GM23338 (cell line): ENCODE data around the gene PLCH2. TPM values are rescaled to one million over a fixed set of nuclear protein-coding genes. Genes with fewer than 3 reads are reported as not detected.

ENCODE experiments used
- ATAC-seq: fragments of 200-7000 bp; cut with Tn5 transposase; 3 replicates; pipeline ENCODE4 v1.9.1; 2020
- DNase-seq: peaks from one replicate; pipeline ENCODE4 v3.0.0-alpha.2; 2015; ENCODE audit warnings: low spot score
- H2AFZ ChIP-seq: fragments of 200-600 bp; sonication (generic); 2 replicates; pipeline ENCODE4 v1.8.0; 2016; ENCODE audit warnings: antibody characterized with exemption, mild to moderate bottlenecking, moderate library complexity
- H3F3A ChIP-seq: fragments of 200-600 bp; sonication (generic); replicated peaks from 2 replicates; pipeline ENCODE4 v1.8.0; 2017; ENCODE audit warnings: antibody characterized with exemption, mixed run types, low read depth
- H3K27ac ChIP-seq: fragments of 200-600 bp; sonication (generic); 2 replicates; pipeline ENCODE4 v1.6.1; 2016; ENCODE audit warnings: low read depth
- H3K27me3 ChIP-seq: fragments of 200-600 bp; sonication (generic); 2 replicates; pipeline ENCODE4 v1.8.0; 2016; ENCODE audit warnings: mild to moderate bottlenecking, mixed run types, moderate library complexity; ENCODE audit not compliant: insufficient read depth
- H3K36me3 ChIP-seq: fragments of 200-600 bp; sonication (generic); 2 replicates; pipeline ENCODE4 v1.8.0; 2016; ENCODE audit warnings: mild to moderate bottlenecking; ENCODE audit not compliant: insufficient read depth
- H3K4me1 ChIP-seq: fragments of 200-600 bp; sonication (generic); 2 replicates; pipeline ENCODE4 v1.8.0; 2016; ENCODE audit warnings: mild to moderate bottlenecking, moderate library complexity; ENCODE audit not compliant: insufficient read depth
- H3K4me2 ChIP-seq: fragments of 200-600 bp; sonication (generic); 2 replicates; pipeline ENCODE4 v1.7.1; 2017; ENCODE audit warnings: mixed run types
- H3K4me3 ChIP-seq: fragments of 200-600 bp; sonication (generic); 2 replicates; pipeline ENCODE4 v1.6.1; 2016; ENCODE audit warnings: mixed run types
- H3K79me2 ChIP-seq: fragments of 200-600 bp; sonication (generic); replicated peaks from 2 replicates; pipeline ENCODE4 v1.8.0; 2017; ENCODE audit warnings: mild to moderate bottlenecking; ENCODE audit not compliant: insufficient read depth
- H3K9me2 ChIP-seq: fragments of 200-600 bp; sonication (generic); 2 replicates; pipeline ENCODE4 v1.8.0; 2017; ENCODE audit not compliant: insufficient read depth
- H4K20me1 ChIP-seq: fragments of 200-600 bp; sonication (generic); replicated peaks from 2 replicates; pipeline ENCODE4 v1.8.0; 2017; ENCODE audit warnings: mild to moderate bottlenecking; ENCODE audit not compliant: insufficient read depth
- H3K27ac Mint-ChIP-seq: 2 replicates; pipeline ENCODE4 v1.8.0; 2020; ENCODE audit warnings: inconsistent platforms, mild to moderate bottlenecking, moderate library complexity, mixed read lengths
- H3K27me3 Mint-ChIP-seq: 3 replicates; pipeline ENCODE4 v1.8.0; 2022; ENCODE audit warnings: low read depth, mild to moderate bottlenecking, moderate library complexity, mixed read lengths, inconsistent platforms; ENCODE audit not compliant: insufficient read depth, poor library complexity
- H3K36me3 Mint-ChIP-seq: 3 replicates; pipeline ENCODE4 v1.8.0; 2021; ENCODE audit warnings: low read depth, mild to moderate bottlenecking, inconsistent platforms, moderate library complexity, mixed read lengths
- H3K4me1 Mint-ChIP-seq: 3 replicates; pipeline ENCODE4 v1.8.0; 2020; ENCODE audit warnings: mild to moderate bottlenecking, inconsistent platforms, mixed read lengths
- H3K4me3 Mint-ChIP-seq: 3 replicates; pipeline ENCODE4 v1.8.0; 2021; ENCODE audit warnings: moderate library complexity, mild to moderate bottlenecking, inconsistent platforms, mixed read lengths
- H3K9me3 Mint-ChIP-seq: 3 replicates; pipeline ENCODE4 v1.8.0; 2020; ENCODE audit warnings: moderate library complexity, mild to moderate bottlenecking, inconsistent platforms, mixed read lengths
- CREB1 ChIP-seq: fragments of 250-450 bp; sonication (Bioruptor Pico); IDR thresholded peaks from 2 replicates; pipeline ENCODE4 v1.5.0; 2020; ENCODE audit warnings: low read depth, mild to moderate bottlenecking, moderate library complexity
- EZH2 ChIP-seq: fragments of 200-600 bp; sonication (generic); IDR thresholded peaks from one replicate; pipeline ENCODE4 v1.8.0; 2017; ENCODE audit warnings: antibody characterized with exemption, mild to moderate bottlenecking, low read depth; ENCODE audit not compliant: unreplicated experiment
- EZH2phosphoT487 ChIP-seq: fragments of 200-600 bp; sonication (generic); IDR thresholded peaks from one replicate; pipeline ENCODE4 v1.8.1; 2018; ENCODE audit warnings: antibody characterized with exemption; ENCODE audit not compliant: unreplicated experiment
- JUNB ChIP-seq: IDR thresholded peaks from one replicate; pipeline ENCODE4 v1.6.1; 2016; ENCODE audit warnings: antibody characterized with exemption; ENCODE audit not compliant: unreplicated experiment
- NANOG ChIP-seq: IDR thresholded peaks from 2 replicates; pipeline ENCODE4 v1.6.1; 2016; ENCODE audit warnings: antibody characterized with exemption, borderline replicate concordance
- POLR2AphosphoS5 ChIP-seq: IDR thresholded peaks from 2 replicates; pipeline ENCODE4 v1.6.1; 2016; ENCODE audit warnings: antibody characterized with exemption, low read depth
- STAT1 ChIP-seq: IDR thresholded peaks from one replicate; pipeline ENCODE4 v1.6.1; 2016; ENCODE audit warnings: antibody characterized with exemption; ENCODE audit not compliant: unreplicated experiment
- ZNF114 ChIP-seq: fragments of 250-450 bp; sonication (Bioruptor Pico); IDR thresholded peaks from 2 replicates; pipeline ENCODE4 v1.5.0; 2020; ENCODE audit warnings: mild to moderate bottlenecking, moderate library complexity
- polyA plus RNA-seq: library from polyadenylated mRNA; unstranded; fragments of >200 nt; fragmentation: Nextera tagmentation; extraction: Ambion mirVana; gene quantifications from 2 replicates; pipeline ENCODE4 v1.2.1, GENCODE V29; 2016
- total RNA-seq: library from RNA; depleted of rRNA; stranded (reverse); fragments of >200 nt; shearing (Covaris generic); gene quantifications from 2 replicates; pipeline ENCODE4 v1.2.3, GENCODE V29; 2014
- TF ChIP-seq, protein P1 (sequence below): IDR thresholded peaks from one replicate; pipeline ENCODE4 v1.6.1; 2018; ENCODE audit warnings: antibody characterized with exemption; ENCODE audit not compliant: unreplicated experiment
- TF ChIP-seq, protein P2 (sequence below), 2 experiments: fragments of 200-600 bp in 1 of 2; sonication (generic) in 1 of 2; conservative IDR thresholded peaks; 2 replicates each; pipeline versions ENCODE4 v1.5.1 to v1.6.1; 2016 to 2017; ENCODE audit warnings: antibody characterized with exemption in 2 of 2, low read depth in 2 of 2, mild to moderate bottlenecking in 2 of 2, moderate library complexity in 1 of 2
- TF ChIP-seq, protein P3 (sequence below): fragments of 250-450 bp; sonication (Bioruptor Pico); IDR thresholded peaks from 2 replicates; pipeline ENCODE4 v1.5.0; 2020; ENCODE audit warnings: mild to moderate bottlenecking, moderate library complexity

Gene PLCH2
- total and polyA plus RNA-seq, 2 experiments from 2014 or later, result 0.31 TPM; not detected in 1

DNA sequence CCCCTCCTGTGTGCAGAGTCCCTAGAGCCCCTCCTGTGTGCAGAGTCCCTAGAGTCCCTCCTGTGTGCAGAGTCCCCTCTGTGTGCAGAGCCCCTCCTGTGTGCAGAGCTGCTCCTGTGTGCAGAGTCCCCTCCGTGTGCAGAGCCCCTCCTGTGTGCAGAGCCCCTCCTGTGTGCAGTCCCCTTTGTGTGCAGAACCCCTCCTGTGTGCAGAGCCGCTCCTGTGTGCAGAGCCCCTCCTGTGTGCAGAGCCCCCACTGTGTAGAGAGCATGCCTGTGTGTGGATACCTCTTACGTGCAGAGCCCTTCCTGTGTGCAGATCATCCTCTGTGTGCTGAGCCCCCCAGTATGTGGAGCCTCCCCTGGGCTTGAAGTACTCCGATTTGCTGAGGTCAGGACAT lies 62.3 kb downstream of the PLCH2 start (continued):
- TF ChIP-seq, protein P1, sequence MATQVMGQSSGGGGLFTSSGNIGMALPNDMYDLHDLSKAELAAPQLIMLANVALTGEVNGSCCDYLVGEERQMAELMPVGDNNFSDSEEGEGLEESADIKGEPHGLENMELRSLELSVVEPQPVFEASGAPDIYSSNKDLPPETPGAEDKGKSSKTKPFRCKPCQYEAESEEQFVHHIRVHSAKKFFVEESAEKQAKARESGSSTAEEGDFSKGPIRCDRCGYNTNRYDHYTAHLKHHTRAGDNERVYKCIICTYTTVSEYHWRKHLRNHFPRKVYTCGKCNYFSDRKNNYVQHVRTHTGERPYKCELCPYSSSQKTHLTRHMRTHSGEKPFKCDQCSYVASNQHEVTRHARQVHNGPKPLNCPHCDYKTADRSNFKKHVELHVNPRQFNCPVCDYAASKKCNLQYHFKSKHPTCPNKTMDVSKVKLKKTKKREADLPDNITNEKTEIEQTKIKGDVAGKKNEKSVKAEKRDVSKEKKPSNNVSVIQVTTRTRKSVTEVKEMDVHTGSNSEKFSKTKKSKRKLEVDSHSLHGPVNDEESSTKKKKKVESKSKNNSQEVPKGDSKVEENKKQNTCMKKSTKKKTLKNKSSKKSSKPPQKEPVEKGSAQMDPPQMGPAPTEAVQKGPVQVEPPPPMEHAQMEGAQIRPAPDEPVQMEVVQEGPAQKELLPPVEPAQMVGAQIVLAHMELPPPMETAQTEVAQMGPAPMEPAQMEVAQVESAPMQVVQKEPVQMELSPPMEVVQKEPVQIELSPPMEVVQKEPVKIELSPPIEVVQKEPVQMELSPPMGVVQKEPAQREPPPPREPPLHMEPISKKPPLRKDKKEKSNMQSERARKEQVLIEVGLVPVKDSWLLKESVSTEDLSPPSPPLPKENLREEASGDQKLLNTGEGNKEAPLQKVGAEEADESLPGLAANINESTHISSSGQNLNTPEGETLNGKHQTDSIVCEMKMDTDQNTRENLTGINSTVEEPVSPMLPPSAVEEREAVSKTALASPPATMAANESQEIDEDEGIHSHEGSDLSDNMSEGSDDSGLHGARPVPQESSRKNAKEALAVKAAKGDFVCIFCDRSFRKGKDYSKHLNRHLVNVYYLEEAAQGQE, result no peak
- TF ChIP-seq EZH2, result no peak

DNA sequence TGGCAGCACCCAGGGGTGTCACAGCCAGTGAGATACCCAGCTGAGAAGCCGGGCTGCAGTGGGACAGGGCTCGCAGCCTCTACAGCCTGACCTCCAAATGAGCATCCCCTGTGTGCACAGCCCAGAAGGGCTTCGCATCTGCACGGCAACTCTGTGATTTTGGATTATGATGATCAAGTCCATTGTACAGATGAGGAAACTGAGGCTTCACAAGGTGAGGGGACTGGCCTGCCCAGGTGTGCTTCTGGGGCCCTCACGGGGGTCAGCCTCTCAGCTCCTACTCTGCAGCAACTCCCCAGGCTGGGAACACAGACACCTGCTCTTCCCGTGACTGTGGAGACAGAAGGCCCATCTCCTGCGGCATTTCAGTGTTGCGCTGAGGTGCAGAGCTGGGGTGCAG lies 62.8 kb downstream of the PLCH2 start:
- Histone ChIP-seq H4K20me1 (no peaks in the 10 kb centered on the region), H3K4me3 (no peak overlapping the region), H3F3A (0 out of 2 replicates have a peak, but pooled peaks cover 3% of the 10 kb centered on the region), H2AFZ (no peak overlapping the region), H3K79me2 (no peaks in the 10 kb centered on the region), H3K27me3 (peaks cover 25% of the 10 kb centered on the region), H3K9me2 (no peaks in the 10 kb centered on the region), H3K36me3 (no peaks in the 10 kb centered on the region), H3K27ac (no peak overlapping the region), H3K4me1 (peaks cover 14% of the 10 kb centered on the region), H3K4me2 (no peak overlapping the region)
- H3K27me3 Mint-ChIP-seq, result peaks cover 27% of the 10 kb centered on the region
- ATAC-seq, result no peak
- no peak for DNase-seq
- H3K27ac Mint-ChIP-seq, result no peak overlapping the region
- no peaks in the 10 kb centered on the region for H3K36me3 Mint-ChIP-seq
- no peak overlapping the region for H3K4me3 Mint-ChIP-seq
- peaks cover 16% of the 10 kb centered on the region for H3K4me1 Mint-ChIP-seq
- no peaks in the 10 kb centered on the region for H3K9me3 Mint-ChIP-seq
- TF ChIP-seq, protein P2, sequence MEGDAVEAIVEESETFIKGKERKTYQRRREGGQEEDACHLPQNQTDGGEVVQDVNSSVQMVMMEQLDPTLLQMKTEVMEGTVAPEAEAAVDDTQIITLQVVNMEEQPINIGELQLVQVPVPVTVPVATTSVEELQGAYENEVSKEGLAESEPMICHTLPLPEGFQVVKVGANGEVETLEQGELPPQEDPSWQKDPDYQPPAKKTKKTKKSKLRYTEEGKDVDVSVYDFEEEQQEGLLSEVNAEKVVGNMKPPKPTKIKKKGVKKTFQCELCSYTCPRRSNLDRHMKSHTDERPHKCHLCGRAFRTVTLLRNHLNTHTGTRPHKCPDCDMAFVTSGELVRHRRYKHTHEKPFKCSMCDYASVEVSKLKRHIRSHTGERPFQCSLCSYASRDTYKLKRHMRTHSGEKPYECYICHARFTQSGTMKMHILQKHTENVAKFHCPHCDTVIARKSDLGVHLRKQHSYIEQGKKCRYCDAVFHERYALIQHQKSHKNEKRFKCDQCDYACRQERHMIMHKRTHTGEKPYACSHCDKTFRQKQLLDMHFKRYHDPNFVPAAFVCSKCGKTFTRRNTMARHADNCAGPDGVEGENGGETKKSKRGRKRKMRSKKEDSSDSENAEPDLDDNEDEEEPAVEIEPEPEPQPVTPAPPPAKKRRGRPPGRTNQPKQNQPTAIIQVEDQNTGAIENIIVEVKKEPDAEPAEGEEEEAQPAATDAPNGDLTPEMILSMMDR (conservative IDR thresholded peaks at IDR 0.05; ENCODE audit: low read depth in 2 of 2), result no peak
- TF ChIP-seq CREB1 (CRISPR knock-in tag), result no peak
- TF ChIP-seq, protein P1, result no peak
- no peak for TF ChIP-seq POLR2AphosphoS5
- TF ChIP-seq JUNB, result no peak
- TF ChIP-seq EZH2phosphoT487, result no peak
- TF ChIP-seq NANOG, result no peak
- no peak for TF ChIP-seq EZH2
- TF ChIP-seq STAT1, result no peak
- no peak for TF ChIP-seq ZNF114 (CRISPR knock-in tag)
- TF ChIP-seq, protein P3, sequence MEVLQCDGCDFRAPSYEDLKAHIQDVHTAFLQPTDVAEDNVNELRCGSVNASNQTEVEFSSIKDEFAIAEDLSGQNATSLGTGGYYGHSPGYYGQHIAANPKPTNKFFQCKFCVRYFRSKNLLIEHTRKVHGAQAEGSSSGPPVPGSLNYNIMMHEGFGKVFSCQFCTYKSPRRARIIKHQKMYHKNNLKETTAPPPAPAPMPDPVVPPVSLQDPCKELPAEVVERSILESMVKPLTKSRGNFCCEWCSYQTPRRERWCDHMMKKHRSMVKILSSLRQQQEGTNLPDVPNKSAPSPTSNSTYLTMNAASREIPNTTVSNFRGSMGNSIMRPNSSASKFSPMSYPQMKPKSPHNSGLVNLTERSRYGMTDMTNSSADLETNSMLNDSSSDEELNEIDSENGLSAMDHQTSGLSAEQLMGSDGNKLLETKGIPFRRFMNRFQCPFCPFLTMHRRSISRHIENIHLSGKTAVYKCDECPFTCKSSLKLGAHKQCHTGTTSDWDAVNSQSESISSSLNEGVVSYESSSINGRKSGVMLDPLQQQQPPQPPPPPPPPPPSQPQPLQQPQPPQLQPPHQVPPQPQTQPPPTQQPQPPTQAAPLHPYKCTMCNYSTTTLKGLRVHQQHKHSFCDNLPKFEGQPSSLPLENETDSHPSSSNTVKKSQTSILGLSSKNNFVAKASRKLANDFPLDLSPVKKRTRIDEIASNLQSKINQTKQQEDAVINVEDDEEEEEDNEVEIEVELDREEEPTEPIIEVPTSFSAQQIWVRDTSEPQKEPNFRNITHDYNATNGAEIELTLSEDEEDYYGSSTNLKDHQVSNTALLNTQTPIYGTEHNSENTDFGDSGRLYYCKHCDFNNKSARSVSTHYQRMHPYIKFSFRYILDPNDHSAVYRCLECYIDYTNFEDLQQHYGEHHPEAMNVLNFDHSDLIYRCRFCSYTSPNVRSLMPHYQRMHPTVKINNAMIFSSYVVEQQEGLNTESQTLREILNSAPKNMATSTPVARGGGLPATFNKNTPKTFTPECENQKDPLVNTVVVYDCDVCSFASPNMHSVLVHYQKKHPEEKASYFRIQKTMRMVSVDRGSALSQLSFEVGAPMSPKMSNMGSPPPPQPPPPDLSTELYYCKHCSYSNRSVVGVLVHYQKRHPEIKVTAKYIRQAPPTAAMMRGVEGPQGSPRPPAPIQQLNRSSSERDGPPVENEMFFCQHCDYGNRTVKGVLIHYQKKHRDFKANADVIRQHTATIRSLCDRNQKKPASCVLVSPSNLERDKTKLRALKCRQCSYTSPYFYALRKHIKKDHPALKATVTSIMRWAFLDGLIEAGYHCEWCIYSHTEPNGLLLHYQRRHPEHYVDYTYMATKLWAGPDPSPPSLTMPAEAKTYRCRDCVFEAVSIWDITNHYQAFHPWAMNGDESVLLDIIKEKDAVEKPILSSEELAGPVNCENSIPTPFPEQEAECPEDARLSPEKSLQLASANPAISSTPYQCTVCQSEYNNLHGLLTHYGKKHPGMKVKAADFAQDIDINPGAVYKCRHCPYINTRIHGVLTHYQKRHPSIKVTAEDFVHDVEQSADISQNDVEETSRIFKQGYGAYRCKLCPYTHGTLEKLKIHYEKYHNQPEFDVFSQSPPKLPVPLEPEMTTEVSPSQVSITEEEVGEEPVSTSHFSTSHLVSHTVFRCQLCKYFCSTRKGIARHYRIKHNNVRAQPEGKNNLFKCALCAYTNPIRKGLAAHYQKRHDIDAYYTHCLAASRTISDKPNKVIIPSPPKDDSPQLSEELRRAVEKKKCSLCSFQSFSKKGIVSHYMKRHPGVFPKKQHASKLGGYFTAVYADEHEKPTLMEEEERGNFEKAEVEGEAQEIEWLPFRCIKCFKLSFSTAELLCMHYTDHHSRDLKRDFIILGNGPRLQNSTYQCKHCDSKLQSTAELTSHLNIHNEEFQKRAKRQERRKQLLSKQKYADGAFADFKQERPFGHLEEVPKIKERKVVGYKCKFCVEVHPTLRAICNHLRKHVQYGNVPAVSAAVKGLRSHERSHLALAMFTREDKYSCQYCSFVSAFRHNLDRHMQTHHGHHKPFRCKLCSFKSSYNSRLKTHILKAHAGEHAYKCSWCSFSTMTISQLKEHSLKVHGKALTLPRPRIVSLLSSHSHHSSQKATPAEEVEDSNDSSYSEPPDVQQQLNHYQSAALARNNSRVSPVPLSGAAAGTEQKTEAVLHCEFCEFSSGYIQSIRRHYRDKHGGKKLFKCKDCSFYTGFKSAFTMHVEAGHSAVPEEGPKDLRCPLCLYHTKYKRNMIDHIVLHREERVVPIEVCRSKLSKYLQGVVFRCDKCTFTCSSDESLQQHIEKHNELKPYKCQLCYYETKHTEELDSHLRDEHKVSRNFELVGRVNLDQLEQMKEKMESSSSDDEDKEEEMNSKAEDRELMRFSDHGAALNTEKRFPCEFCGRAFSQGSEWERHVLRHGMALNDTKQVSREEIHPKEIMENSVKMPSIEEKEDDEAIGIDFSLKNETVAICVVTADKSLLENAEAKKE (CRISPR knock-in tag), result no peak
